ENCODE measurements around the gene RABAC1.
"Not testable (repeated sequence)": the region's sequence is repeated elsewhere in the genome, so short reads cannot be mapped to it uniquely, and the experiment has no call there.

Gene RABAC1, protein sequence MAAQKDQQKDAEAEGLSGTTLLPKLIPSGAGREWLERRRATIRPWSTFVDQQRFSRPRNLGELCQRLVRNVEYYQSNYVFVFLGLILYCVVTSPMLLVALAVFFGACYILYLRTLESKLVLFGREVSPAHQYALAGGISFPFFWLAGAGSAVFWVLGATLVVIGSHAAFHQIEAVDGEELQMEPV
- long read RNA-seq, donor 1, transcript RABAC1-204 (1 exons, 662 nt) = minor isoform, 9 of 123 reads
- long read RNA-seq, donor 1, transcript RABAC1-201 (5 exons, 821 nt) = major isoform, 89 of 123 reads
- long read RNA-seq, donor 1, partial matches to known transcripts = 13 of 123 reads
- long read RNA-seq, donor 1, other reads (novel, unspliced or antisense) = 8 of 123 reads
- long read RNA-seq, donor 2, transcript RABAC1-201 (5 exons, 821 nt) = major isoform, 59 of 79 reads
- long read RNA-seq, donor 2, transcript RABAC1-204 (1 exons, 662 nt) = minor isoform, 5 of 79 reads
- long read RNA-seq, donor 2, partial matches to known transcripts = 13 of 79 reads
- long read RNA-seq, donor 2, other reads (novel, unspliced or antisense) = 0 of 79 reads
- long read RNA-seq, donor 3, transcript RABAC1-201 (5 exons, 821 nt) = major isoform, 41 of 53 reads
- long read RNA-seq, donor 3, partial matches to known transcripts = 7 of 53 reads
- long read RNA-seq, donor 3, other reads (novel, unspliced or antisense) = 0 of 53 reads
- long read RNA-seq, donor 4, transcript RABAC1-201 (5 exons, 821 nt) = major isoform, 65 of 69 reads
- long read RNA-seq, donor 4, partial matches to known transcripts = 0 of 69 reads
- long read RNA-seq, donor 4, other reads (novel, unspliced or antisense) = 0 of 69 reads
- long read RNA-seq, donor 5, transcript RABAC1-201 (5 exons, 821 nt) = major isoform, 86 of 98 reads
- long read RNA-seq, donor 5, partial matches to known transcripts = 0 of 98 reads
- long read RNA-seq, donor 5, other reads (novel, unspliced or antisense) = 6 of 98 reads
- long read RNA-seq, donor 6, transcript RABAC1-204 (1 exons, 662 nt) = minor isoform, 8 of 108 reads
- long read RNA-seq, donor 6, transcript RABAC1-201 (5 exons, 821 nt) = major isoform, 74 of 108 reads
- long read RNA-seq, donor 6, partial matches to known transcripts = 14 of 108 reads
- long read RNA-seq, donor 6, other reads (novel, unspliced or antisense) = 7 of 108 reads
- long read RNA-seq, donor 7 = 0 reads
- long read RNA-seq, donor 8, transcript RABAC1-204 (1 exons, 662 nt) = minor isoform, 9 of 89 reads
- long read RNA-seq, donor 8, transcript RABAC1-201 (5 exons, 821 nt) = major isoform, 67 of 89 reads
- long read RNA-seq, donor 8, partial matches to known transcripts = 0 of 89 reads
- long read RNA-seq, donor 8, other reads (novel, unspliced or antisense) = 7 of 89 reads

- peak; percentile 85 for DNase-seq
Measured at GRCh38 chr19:41959056-41960053, at the start of gene RABAC1. TSS of gene RABAC1 (minus strand) at chr19:41959321. CDS start at chr19:41959292, 29 bp downstream.

GRCh38 chr19:42006569-42006968, 47.4 kb upstream of the RABAC1 start:
- no peak for DNase-seq

DNA sequence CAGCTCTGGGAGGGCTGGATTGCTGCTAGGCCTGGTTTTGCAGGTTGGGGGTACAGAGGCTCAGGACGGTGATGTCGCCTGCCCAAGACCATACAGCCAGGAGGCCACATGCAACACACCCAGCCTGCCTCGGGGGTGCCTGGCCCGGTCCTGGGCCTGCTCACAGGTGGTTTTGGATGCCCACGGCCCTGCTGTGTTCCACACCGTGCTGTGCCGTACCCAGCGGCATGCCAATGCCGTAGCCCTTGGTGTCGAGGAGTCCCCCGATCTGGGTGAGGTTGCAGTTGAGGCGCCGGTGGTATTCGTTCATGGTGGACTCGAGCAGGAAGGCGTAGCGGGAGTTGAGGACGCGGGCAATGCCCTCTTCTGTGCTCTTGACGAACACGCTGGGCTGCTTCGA, 46.4 kb upstream of the RABAC1 start:
- DNase-seq = no peak

- DNase-seq = no peak
Measured at GRCh38 chr19:42003506-42004294, 44.6 kb upstream of the RABAC1 start.

DNA sequence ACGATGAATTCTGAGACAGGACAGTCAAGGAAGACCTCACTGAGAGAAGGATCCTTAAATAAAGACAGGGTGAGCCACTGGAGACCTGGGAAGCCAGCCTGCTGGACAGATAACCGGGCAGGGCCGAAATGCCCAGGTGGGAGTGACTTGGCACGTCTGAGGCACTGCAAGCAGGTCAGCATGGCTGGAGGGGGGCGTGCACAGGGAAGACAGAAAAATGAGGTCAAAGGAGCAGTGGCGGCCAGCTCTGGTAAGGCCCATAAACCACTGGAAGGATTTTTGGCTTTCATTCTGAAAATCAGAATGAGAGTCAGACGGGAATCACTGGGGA, 40.7 kb upstream of the RABAC1 start:
- DNase-seq = no peak

- DNase-seq = no peak
Measured at GRCh38 chr19:41999071-41999877, 40.2 kb upstream of the RABAC1 start.

- peak; percentile 38 for DNase-seq
Measured at GRCh38 chr19:41998246-41999020, 39.3 kb upstream of the RABAC1 start.

DNA sequence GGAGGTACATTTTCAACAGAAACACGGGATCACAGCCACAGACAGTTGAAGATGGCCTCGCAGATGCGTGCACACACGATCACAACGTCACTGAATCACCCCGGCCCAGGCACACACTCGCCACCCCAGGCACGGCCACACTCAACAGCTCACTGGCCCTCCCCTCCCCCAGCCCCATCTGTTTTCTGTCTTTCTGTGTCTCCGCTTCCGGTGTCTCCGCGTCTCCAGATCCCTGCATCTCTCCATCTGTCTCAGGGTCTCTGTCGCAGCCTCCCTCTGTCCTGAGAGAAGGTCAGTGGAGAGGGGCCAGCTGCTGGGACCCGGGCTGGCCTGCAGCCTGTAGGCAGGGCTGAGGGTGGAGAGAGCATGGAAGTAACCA, 38.7 kb upstream of the RABAC1 start:
- no peak for DNase-seq

- DNase-seq = peak; percentile 58
Measured at GRCh38 chr19:41997121-41997850, 38.2 kb upstream of the RABAC1 start.

DNA sequence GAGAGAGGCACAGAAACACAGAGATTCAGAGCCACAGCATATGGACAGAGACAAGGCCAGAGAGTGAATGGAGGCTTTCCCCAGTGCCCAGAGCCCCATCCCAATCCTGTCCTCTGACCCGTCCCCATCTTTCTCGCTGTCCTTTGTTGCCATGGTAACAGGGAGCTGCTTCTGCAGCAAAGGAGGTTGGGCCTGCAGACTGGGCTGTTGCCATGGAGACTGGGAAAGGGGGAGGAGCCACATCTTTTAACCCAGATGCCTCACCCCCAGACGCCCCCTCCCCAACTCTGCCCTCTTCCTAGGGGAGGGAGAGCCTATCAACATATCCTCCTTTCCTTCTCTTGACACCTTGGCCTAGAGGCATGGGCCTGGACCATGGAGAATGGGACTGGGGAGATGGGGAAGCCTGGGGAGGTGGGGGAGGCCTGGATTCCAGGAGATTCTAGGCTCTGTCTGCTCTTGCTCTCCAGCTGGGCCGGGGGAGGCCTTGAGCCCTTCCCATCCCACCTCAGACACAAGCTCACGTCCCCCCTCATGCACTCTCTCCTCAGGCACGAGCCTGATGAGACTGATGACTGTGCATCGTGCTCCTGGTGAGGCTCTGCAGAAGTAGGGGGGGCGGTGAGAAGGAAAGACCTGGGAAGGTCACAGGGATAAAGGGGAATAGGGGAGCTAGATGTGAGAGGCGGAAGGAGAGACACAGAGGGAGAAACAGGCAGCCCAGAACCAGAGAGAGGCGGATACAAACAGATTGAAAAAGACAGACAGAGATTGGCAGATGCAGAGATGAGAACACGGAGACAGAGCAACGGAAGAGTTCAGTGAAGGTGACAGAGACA, 37.1 kb upstream of the RABAC1 start:
- DNase-seq = no peak

- DNase-seq = no peak
Measured at GRCh38 chr19:41994994-41995958, 36.2 kb upstream of the RABAC1 start.

- no peak for DNase-seq
Measured at GRCh38 chr19:41994521-41994971, 35.4 kb upstream of the RABAC1 start.

- peak; percentile 35 for DNase-seq
Measured at GRCh38 chr19:41993612-41994483, 34.7 kb upstream of the RABAC1 start, which contains the start of gene ATP1A3. TSS of gene ATP1A3 (minus strand) at chr19:41994230. CDS start at chr19:41994076, 154 bp downstream.

GRCh38 chr19:41991925-41992569, 32.9 kb upstream of the RABAC1 start:
- not testable (repeated sequence) for DNase-seq
